ENCODE measurements around the gene SHROOM3.

GRCh38 chr4:76439491-76439890 is 4.5 kb downstream of the SHROOM3 start:
- no peak for TF ChIP-seq CTCF (IDR thresholded peaks at IDR 0.05)
- TF ChIP-seq POLR2A (IDR thresholded peaks at IDR 0.05) = no peak
- no peak for TF ChIP-seq EP300 (IDR thresholded peaks at IDR 0.05)
